Glomerular endothelial cell (primary cell): ENCODE data around the gene UNC5C. TPM values are rescaled to one million over a fixed set of nuclear protein-coding genes. Genes with fewer than 3 reads are reported as not detected.

Source experiments
- DNase-seq: peaks from one replicate; pipeline ENCODE4 v3.0.0-alpha.2; 2011; ENCODE audit warnings: low read depth, low spot score; ENCODE audit errors: extremely low read depth
- total RNA-seq: library from RNA; depleted of rRNA; stranded (reverse); fragments of >200 nt; gene quantifications from 2 replicates; pipeline ENCODE4 v1.2.3, GENCODE V29; 2015

The UNC5C gene
- total RNA-seq, 1 donor from 2014 or later = 2.8 TPM

- no peak for DNase-seq
Observed at GRCh38 chr4:95232358-95233156, 316.2 kb downstream of the UNC5C start.

GRCh38 chr4:95231681-95232080, 317.1 kb downstream of the UNC5C start:
- DNase-seq = no peak

GRCh38 chr4:95225849-95226248, 322.9 kb downstream of the UNC5C start:
- no peak for DNase-seq

GRCh38 chr4:95224402-95224801, 324.4 kb downstream of the UNC5C start:
- DNase-seq = no peak

GRCh38 chr4:95220205-95221175, 328.3 kb downstream of the UNC5C start:
- DNase-seq = no peak

- no peak for DNase-seq
Observed at GRCh38 chr4:95219109-95219508, 329.7 kb downstream of the UNC5C start.

GRCh38 chr4:95217197-95217596, 331.6 kb downstream of the UNC5C start:
- DNase-seq = no peak

- DNase-seq = no peak
Observed at GRCh38 chr4:95216636-95217035, 332.1 kb downstream of the UNC5C start.

- DNase-seq = no peak
Observed at GRCh38 chr4:95215991-95216605, 332.7 kb downstream of the UNC5C start.

GRCh38 chr4:95215043-95215442, 333.7 kb downstream of the UNC5C start:
- no peak for DNase-seq

- no peak for DNase-seq
Observed at GRCh38 chr4:95214408-95214807, 334.4 kb downstream of the UNC5C start.

- DNase-seq = no peak
Observed at GRCh38 chr4:95213366-95213765, 335.4 kb downstream of the UNC5C start.

- no peak for DNase-seq
Observed at GRCh38 chr4:95212692-95213091, 336.1 kb downstream of the UNC5C start.

GRCh38 chr4:95209927-95210326, 338.8 kb downstream of the UNC5C start:
- DNase-seq = no peak

- no peak for DNase-seq
Observed at GRCh38 chr4:95204873-95205272, 343.9 kb downstream of the UNC5C start.

- DNase-seq = no peak
Observed at GRCh38 chr4:95204267-95204844, 344.4 kb downstream of the UNC5C start.

- no peak for DNase-seq
Observed at GRCh38 chr4:95198961-95199360, 349.8 kb downstream of the UNC5C start.

GRCh38 chr4:95197353-95197752, 351.4 kb downstream of the UNC5C start:
- DNase-seq = no peak

GRCh38 chr4:95193391-95194224, 355.2 kb downstream of the UNC5C start:
- no peak for DNase-seq

GRCh38 chr4:95191537-95191936, 357.2 kb downstream of the UNC5C start:
- DNase-seq = no peak
